LNCaP clone FGC (cell line): ENCODE results near the gene DUXB.
A peak's percentile ranks its signal among the peaks of the same experiment; 100 is the strongest.

Source experiments
- DNase-seq: peaks from one replicate; pipeline ENCODE4 v3.0.0-alpha.2; 2011; ENCODE audit warnings: low read depth
- H3K4me3 ChIP-seq: 2 replicates; pipeline ENCODE4 v1.5.1; 2011; ENCODE audit warnings: mild to moderate bottlenecking, low read depth, low read length, control low read depth
- TF ChIP-seq, protein P1 (sequence below): IDR thresholded peaks from 2 replicates; pipeline ENCODE4 v1.5.1; 2012; ENCODE audit warnings: mild to moderate bottlenecking; ENCODE audit not compliant: control insufficient read depth, insufficient read depth; ENCODE audit errors: extremely low read depth

DUXB gene

GRCh38 chr16:75733305-75734211, 32.3 kb upstream of the DUXB start:
- DNase-seq: no peak
- TF ChIP-seq, protein P1, sequence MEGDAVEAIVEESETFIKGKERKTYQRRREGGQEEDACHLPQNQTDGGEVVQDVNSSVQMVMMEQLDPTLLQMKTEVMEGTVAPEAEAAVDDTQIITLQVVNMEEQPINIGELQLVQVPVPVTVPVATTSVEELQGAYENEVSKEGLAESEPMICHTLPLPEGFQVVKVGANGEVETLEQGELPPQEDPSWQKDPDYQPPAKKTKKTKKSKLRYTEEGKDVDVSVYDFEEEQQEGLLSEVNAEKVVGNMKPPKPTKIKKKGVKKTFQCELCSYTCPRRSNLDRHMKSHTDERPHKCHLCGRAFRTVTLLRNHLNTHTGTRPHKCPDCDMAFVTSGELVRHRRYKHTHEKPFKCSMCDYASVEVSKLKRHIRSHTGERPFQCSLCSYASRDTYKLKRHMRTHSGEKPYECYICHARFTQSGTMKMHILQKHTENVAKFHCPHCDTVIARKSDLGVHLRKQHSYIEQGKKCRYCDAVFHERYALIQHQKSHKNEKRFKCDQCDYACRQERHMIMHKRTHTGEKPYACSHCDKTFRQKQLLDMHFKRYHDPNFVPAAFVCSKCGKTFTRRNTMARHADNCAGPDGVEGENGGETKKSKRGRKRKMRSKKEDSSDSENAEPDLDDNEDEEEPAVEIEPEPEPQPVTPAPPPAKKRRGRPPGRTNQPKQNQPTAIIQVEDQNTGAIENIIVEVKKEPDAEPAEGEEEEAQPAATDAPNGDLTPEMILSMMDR: no peak
- no peak overlapping the region for H3K4me3 ChIP-seq

- peak; percentile 7 for DNase-seq
- TF ChIP-seq, protein P1: no peak
- H3K4me3 ChIP-seq: no peak overlapping the region
Measured at GRCh38 chr16:75732871-75733270, 31.6 kb upstream of the DUXB start.

- TF ChIP-seq, protein P1: no peak
- H3K4me3 ChIP-seq: no peak overlapping the region
- no peak for DNase-seq
Measured at GRCh38 chr16:75727221-75727620, 26.0 kb upstream of the DUXB start.

- TF ChIP-seq, protein P1: no peak
- DNase-seq: no peak
- no peak within 1 kb of the TSS for H3K4me3 ChIP-seq
Measured at GRCh38 chr16:75726390-75726789, 25.1 kb upstream of the DUXB start, which contains the start of gene CPHXL. TSS of gene CPHXL (minus strand) at chr16:75726490. CDS start at chr16:75726442, 48 bp downstream.

DNA sequence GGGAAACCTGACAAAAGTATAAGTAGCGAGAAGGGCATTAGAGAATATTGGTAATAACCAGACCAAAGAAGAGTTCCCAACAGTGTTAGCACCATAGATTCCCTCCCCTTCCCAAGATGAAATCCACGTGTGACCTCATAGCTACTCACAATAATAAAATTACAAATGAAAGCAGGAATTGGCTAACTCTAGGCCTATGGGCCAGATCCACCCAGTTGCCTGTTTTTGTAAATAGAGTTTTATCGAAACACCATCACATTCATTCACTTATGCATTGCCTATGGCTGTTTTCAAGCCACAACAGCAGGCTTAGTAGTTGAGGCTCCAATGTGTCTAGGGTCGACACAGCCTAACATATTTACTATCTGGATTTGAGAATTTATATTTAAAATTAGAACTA, 17.2 kb upstream of the DUXB start:
- TF ChIP-seq, protein P1: no peak
- DNase-seq: no peak
- H3K4me3 ChIP-seq: no peak overlapping the region

DNA sequence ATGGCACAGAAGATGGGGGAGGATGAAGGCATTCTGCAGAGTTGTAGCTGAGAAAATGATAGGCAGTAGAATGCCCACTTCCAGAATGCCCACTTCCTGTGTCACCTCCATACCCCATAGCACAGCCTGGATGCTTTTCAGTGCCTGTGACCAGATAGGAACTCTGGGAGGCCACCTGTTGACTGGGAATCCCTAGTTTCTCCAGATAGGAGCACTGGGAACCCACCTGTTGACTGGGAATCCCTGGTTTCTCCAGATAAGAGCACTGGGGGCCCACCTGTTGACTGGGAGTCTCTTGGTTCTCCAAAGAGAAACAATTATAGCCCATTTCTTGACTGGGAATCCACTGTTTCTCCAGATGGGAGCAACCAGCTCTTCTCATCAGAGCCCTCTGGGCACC, 13.4 kb upstream of the DUXB start:
- H3K4me3 ChIP-seq: no peak overlapping the region
- DNase-seq: no peak

More for the DNA sequence above, 13.4 kb upstream of the DUXB start:
- TF ChIP-seq, protein P1: no peak
